PC-3 (cell line): ENCODE results near the gene ZCCHC7.

Experiments used
- EZH2 ChIP-seq: fragments of 300-600 bp; sonication (generic); IDR thresholded peaks from one replicate; pipeline ENCODE4 v1.6.1; 2017; ENCODE audit warnings: antibody characterized with exemption, mild to moderate bottlenecking, low read length; ENCODE audit not compliant: unreplicated experiment
- TF ChIP-seq, protein P1 (sequence below): fragments of 300-600 bp; sonication (generic); conservative IDR thresholded peaks from 2 replicates; pipeline ENCODE4 v1.5.1; 2017; ENCODE audit warnings: antibody characterized with exemption, low read depth, mild to moderate bottlenecking, low read length

DNA sequence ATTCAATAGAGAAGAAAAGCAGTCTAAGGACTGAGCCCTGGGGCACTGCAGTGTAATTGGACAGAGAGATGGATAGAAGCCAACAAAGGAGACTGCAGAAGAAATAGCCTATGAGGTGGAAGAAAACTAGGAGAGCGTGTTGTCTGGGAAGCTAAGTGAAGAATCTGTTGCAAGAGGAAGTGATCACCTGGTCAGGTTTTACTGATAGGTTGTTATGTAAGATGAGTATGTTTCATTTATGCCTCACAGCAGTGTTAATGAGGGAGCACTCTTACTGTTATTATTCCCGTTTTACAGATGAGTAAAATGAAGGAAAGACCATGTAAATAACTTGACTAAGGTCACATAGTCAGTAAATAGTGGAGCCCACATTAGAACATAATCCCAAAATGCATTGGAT, 222.1 kb downstream of the ZCCHC7 start:
- TF ChIP-seq, protein P1, sequence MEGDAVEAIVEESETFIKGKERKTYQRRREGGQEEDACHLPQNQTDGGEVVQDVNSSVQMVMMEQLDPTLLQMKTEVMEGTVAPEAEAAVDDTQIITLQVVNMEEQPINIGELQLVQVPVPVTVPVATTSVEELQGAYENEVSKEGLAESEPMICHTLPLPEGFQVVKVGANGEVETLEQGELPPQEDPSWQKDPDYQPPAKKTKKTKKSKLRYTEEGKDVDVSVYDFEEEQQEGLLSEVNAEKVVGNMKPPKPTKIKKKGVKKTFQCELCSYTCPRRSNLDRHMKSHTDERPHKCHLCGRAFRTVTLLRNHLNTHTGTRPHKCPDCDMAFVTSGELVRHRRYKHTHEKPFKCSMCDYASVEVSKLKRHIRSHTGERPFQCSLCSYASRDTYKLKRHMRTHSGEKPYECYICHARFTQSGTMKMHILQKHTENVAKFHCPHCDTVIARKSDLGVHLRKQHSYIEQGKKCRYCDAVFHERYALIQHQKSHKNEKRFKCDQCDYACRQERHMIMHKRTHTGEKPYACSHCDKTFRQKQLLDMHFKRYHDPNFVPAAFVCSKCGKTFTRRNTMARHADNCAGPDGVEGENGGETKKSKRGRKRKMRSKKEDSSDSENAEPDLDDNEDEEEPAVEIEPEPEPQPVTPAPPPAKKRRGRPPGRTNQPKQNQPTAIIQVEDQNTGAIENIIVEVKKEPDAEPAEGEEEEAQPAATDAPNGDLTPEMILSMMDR = no peak
- no peak for TF ChIP-seq EZH2
